Activated CD4-positive, alpha-beta T cell treated with anti-CD3 and anti-CD28 coated beads, Interleukin-2, Interleukin-4, amounts not matched to agents 100 ng/mL and 50 ng/mL, durations not matched to agents 16 hours and 8 hours (primary cell): ENCODE measurements around the gene CTNNA2.
A peak's percentile ranks its signal among the peaks of the same experiment; 100 is the strongest.

Experiments
- DNase-seq: peaks from one replicate; pipeline ENCODE4 v3.0.0-alpha.2; 2020; ENCODE audit warnings: low spot score

Gene CTNNA2

DNA sequence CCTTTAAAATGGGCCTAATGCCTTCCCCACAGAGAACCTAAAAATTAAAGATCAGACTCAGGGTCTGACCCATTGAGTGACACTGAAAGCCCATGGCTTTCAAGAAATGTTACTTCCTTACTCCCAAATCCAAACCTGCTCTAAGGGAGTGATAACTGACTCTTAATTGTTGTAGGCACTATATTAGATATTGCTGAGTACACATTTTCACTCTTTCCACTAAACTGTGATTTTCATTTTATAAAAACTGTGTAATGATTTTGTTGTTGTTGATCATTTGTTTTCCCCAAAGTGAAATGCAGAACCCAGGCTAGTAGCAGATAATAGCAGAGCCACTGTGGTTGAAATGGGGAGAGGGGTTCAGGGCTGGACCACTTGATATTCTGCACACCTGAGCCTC is 704.6 kb downstream of the CTNNA2 start:
- DNase-seq, result no peak

DNA sequence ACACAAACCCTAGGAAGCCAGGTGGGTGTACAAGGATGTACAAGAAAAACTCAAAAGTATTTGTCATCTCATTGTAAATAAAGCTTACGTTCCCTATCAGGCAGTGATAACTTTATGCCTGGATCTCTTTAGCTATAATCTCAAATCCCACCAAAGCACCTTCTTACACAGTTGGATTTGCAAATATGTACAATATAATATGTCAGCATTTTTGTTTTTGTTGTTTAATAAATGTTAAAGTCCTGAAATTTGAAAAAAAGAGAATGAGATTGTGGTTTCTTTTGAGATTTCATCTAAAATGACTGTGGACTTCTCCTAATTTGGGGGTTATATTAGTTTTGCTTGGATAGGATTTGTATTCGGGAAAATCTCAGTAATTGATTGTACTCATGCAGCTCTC is 709.8 kb downstream of the CTNNA2 start:
- no peak for DNase-seq

DNA sequence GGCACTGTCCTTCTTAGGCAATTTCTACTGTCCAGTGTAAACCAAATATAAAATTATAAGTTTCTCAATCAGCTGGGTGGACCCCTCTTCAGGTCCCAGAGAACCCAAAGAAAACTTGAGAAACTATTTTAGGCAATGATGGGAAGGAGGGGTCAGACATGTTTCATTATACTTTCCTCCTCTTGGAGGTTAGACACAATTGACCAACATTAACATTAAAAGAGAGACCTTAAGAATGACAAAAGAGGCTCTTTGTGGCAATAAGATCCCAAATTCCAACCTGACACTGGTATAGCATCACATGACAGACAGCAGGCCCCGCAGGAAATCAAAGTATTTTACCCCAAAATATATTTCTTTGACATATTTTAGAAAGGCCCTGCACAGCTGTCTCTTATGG is 718.6 kb downstream of the CTNNA2 start:
- no peak for DNase-seq

DNA sequence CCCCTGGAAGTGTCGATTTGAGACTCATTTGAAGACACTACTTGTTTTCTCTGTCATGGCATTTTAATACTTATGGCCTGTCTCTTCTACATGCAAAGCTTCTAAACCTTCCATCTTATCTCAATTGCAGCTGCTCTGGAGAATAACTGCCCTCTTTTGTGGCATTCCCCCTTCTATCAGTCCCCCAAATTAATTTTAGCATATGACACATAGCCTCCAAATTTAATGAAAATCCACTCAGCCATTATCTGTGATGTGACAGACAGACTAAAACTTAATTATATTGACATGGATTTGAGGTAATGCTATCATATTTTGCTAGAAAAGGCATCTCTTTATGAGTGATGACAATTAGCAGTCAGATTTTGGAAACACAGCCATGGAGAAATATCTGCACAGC is 720.5 kb downstream of the CTNNA2 start:
- no peak for DNase-seq

DNA sequence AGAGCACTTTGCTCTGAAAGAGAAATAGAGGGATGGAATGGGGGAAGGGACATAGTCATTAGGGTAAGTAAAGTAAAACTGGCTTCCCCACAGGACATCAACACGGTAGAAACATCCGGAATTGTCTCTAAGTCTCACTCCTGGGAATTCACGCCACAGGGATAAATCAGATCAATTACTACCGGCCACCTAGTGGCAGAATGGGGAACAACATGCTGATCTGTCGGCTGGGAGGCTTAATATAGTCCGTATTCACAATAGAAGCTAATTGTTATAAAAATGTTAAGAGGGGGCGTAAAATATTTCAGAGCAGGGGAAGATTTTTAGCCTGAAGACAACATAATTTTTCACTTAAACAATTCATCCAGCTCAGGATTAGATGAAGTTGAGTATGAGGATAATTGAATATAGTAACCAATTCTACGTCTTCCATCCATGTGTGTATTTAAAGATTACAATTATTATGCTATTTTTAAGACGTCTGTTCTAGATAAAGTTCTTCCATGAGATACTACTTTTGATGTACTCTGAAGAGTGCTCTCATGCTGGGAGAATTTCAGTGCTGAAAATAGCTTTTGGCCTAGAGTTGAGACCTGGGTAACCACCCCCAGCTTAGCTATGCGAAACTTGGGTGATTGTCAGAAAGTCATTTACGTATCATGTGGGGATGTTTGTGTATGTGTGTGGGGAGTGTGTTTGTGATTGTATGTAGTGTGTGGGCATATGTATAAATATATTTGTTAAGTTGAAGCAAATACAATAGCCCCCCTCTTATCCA is 726.0 kb downstream of the CTNNA2 start:
- peak; percentile 22 for DNase-seq

DNA sequence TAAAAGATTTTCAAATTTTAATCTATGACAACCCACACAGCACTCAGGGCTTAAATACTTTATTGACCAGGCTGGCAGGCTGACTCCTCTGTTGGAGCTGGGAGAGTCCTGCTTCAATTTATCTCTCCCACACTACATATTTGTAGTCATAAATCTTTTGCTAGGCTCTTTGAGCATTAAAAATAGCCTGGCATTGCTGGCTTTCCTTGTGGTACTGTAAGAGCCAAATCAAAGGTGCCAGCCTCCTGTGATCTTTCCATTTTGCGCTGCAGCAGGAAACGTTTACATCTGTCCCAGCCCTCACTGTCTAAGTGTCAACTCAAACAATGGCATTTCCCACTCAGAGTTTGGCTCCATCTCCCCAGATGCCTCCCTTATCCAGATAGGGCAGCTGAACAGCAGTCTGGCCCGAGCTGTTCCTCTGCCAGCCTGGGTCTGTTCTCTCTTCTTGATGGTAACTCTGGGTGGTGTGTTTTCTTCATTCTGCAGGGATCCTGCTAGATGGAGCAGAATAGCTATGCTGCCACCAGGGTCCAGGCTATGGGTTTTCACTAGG is 729.6 kb downstream of the CTNNA2 start:
- DNase-seq, result no peak

DNA sequence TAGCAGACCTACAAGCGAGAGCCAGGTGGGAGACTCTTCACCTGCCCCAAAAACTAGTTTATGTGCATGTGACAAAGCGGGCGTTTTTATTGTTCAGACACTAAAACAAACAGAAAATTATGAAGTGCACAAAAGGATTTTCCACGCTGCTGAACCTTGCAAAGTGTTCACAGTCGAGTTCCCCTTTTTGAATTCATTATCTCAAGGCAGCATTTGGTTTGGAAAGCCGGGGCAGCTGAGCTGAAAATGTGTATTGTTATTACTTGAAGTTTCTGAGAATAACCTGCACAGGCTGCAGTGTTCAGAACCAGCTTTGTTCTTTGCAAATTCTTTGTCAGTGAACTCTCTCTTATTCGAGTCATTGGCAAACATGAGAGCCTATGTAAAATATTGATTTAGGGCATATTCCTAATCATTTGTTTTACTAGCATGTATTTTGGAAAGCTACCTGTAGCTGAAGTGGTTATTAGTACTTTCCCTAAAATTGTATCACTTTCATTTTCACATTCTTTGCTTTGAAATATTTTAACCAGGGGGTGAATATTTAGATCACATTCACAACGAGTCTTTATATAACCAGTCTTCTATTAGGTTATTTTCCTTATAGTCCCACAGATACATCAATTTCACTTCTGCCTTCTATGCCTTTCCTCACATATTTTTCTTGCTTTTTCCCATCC is 732.2 kb downstream of the CTNNA2 start:
- DNase-seq, result no peak

DNA sequence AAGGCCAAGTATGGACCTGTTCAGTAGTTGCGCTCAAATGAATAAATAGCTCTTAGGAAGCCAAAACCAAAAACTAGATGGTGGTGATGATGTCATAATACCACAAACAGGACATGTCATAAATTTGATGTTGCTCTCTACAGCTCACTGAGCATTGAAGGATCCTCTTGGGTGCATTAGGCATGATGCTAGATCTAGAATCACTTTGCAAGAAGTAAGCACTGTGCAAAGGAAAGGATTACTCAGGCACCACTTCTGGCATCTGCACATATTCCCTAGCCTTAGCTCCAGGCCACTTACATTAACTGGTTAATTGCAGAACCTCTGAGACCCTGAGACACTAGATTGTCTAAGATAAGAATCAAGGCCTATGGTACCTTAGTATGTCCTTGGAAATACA is 733.7 kb downstream of the CTNNA2 start:
- DNase-seq, result no peak

DNA sequence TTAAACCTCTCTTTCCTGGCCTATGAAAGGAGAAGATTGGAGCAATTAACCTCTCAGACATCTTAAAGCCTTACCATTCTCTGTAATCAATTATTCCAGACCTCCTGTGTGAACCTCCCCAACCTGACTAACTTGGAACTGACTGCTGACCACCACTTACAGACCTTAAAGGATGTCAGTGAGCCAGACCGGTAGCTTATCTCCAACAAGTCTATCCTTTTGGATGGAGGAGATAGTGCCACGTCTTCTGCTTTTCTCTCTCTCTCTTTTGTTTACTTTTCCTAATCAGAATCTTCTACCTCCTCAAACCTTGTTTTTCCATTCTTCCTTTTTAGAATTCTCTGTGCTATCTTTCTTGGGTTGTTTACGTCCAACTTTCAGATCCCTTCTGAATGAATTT is 734.5 kb downstream of the CTNNA2 start:
- no peak for DNase-seq

DNA sequence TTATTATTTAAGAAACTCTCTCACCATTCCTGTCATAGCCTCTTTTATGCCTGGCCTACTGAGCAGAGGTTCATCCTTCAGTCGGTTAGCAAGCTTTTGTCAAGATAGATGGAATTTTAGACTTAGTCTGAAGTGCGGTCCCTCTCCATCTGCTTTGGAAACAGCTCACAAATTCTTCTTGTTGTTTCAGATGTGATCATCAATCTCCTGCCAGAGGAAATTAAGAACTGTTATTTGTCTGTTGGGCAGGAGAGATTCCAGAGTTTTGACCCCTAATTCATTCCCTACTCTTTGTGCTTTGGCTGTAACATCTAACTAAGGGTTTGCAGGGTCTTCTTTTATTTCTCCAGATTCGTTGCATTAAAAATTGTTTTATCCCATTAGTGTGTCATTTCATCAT is 735.3 kb downstream of the CTNNA2 start:
- DNase-seq, result no peak

DNA sequence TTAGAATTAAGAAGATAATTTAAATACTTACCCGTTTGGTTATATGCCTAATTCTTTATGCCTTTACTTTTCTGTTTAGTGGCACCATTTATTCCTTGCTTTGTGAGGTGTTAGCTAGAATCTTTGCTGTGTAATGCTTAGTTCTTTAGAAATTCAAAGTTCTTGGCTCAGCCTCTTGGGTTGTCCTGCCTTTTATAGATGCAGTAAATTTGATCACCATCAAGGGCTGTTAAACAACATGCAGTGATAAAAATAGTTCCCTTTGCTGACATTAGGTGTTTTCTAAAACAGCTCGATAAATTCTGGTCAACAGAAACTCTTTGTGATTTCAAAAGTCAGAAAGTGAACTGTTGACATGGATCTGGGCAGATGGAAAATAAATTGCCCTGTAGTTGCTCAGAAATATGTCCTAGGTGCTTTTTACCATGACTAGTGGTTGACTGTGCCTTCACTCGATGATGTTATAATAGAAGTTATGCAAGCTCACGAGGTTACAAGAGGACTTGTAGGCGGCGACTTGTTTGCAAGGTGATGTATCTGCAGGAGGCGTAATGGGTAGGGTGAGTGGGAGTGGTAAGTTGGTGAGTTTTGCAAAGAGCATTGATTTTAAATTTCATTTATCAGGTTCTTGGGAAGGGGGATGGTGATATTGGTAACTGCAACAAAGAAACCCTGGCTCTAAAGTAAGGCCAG is 739.6 kb downstream of the CTNNA2 start:
- DNase-seq, result no peak

DNA sequence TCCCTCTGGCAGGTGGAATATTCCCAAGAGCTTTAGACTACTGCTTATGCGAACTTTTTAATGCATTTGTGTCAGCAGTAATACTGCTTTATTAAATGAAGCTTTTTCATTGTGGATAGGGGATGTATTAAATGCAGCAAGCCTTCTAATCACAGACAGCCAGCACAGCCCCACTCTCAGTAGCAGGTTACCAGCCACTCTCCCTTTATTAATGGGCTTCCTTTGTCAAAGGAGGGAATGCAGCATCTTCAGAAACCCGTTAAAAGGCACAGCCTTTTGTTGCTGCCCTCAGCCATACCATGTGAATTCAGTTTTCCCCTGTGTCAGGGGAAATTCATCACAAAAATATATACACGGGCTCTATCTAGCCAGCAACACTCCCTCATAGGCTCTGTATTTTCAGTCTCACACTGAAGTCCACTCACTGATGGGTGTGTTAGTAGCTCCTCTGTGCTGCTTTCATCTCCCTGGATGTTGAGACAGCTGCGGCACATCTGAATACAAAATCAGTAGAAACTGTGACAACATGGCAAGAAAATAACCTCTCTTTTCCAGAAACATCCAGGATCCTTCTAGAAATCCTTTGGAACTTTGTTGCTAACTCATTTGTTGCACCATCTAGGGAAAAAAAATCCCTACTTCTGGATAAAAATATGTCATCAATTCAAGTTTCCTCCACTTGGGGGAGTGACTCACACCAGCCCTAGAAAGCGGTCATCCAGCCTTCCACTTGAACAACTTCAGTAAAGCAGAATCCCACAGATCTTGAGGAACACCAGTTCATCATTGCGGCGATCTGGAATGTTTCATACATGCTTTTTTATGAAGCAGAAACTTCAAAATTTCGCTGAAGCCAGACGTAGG is 743.3 kb downstream of the CTNNA2 start:
- no peak for DNase-seq

DNA sequence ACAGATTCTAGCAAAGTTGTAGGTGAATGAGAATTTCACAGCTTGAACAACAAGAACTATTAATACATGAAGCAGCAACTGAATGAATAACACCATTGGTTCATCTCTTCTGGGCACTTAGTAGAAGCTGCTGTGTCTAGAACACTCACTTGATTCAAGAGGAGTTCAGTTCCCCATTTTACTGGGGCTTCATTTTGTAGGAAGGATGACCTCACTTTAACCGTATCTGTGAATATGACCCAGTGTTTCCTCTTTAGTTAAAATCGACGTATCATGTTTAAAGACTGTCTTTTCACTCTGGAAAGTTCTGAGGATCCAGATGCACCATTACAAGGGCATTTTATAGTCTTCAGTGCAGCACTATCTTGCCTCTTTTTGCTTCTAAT is 743.9 kb downstream of the CTNNA2 start:
- no peak for DNase-seq

DNA sequence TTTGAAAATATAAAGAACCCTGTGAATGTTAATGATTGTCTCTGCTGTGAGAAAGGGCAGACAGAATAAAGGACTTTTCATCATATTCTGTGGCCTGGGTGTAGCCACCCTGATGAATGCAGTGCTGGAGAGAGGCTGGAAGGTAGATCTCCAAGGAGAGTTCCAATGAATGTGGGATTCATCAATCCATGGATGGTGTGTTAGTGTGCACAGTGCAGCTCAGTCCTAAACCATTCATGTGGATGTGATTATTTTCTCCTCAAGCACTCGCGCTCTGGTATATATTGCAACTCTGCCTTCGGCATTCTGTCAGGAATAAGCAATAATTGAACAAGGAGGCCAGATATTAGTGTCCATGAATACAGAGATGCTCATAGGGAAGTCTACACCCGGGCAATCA is 744.6 kb downstream of the CTNNA2 start:
- no peak for DNase-seq

DNA sequence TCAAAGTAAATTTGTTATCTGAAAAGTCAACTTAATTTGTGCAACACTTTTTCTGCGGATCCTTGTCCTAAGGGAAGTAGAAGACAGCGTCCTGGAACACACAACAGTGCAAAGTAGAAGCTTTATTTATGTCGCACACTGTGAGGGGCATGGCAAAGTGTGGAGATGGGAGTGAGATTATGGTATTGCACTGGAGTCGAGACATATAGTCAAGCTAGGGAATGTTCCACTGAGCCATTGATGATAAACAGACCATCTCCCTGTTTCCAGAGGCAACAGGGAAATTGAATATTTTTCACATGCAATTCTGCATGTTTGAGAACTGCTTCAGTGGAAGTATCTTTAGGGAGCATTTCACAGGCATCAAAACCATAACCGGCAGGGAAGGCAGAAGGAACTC is 745.5 kb downstream of the CTNNA2 start:
- no peak for DNase-seq

DNA sequence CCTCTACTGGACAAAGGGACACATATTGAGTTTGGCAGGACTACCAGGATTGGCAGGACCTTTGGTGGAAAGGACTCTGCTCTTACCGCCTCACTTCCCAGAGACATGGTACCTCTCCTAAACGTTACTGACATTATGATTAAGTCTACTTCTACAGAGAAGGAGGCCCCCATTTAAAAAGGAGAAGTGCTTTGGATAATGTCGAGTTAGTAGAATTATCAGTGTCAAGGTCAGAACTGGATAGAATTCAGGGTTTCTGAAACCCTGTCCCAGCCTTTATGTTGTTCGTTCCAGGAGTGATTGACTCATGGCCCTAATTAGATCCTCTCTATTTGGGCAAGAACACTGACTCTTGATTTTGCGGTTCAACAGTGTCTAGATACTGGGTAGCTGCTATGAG is 745.9 kb downstream of the CTNNA2 start:
- no peak for DNase-seq

DNA sequence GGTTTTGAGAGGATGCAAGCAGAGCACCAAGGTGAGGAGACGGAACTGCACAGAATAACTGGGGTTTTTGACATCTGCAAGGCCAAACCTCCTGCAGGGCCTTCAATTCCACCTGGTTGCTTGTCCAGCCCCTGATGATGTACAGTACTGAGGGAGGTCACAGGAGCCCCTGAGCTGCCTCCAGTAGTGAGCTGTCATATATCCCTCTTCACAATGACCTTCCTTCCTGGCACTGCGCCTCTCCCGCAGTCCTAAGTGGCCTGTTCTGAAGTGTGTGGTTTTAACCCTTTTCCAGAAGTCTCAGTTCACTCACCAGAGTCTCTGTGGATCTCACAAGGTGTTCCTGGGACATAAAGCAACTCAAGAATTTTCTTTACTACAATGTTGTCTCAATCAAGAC is 746.4 kb downstream of the CTNNA2 start:
- no peak for DNase-seq

DNA sequence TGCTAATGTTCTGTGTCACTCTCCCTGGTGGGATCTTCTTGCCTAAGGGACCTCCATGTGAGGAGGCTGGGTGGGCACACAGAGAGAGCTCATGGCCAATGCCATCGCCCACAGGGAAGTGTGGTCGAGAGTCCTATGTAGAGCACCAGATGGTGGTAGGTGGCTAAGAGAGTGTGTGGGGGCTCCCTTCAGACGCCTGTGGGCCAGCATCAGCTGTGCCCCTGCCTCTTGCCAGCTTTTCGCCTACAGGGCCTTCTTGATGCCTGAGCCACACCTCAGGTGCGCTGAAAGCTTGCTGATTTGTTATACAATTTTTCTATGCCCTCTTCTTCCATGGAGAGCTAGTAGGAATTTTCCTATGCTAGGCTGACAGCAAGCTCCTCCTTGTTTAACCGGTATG is 753.4 kb downstream of the CTNNA2 start:
- DNase-seq, result no peak

DNA sequence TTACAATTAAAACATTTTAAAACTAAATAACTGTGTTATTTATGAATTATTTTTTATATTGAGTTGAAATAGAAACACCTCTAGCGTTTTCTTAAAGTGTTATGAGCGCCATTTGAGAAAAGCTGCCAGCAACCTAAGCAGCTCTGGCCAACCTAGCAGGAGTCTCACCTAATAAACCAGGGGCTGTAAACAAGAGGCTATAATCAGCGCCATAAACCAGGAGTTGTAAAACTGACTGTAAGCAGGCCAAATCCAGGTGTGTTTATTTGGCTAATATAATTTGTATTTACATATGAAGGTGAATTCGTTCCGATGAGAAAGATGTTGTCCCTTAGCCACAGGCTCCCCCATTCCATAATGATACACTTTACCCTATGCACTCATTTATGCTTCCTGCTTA is 757.0 kb downstream of the CTNNA2 start:
- DNase-seq, result no peak

DNA sequence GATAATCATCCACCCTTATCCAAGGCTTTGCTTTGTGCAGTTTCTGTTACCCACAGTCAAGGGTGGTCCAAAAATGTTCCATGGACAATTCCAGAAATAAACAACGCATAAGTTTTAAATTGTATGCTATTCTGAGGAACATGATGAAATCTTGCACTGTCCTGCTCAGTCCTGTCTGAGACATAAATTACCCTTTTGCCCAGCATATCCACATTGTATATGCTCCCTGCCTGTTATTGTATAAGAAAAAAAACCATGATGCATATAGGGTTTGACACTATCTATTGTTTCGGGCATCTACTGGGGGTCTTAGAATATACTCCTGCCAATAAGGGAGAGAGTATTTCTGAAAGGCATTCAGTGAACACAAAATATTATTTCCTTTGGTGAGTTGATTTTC is 767.7 kb downstream of the CTNNA2 start:
- DNase-seq, result no peak

DNA sequence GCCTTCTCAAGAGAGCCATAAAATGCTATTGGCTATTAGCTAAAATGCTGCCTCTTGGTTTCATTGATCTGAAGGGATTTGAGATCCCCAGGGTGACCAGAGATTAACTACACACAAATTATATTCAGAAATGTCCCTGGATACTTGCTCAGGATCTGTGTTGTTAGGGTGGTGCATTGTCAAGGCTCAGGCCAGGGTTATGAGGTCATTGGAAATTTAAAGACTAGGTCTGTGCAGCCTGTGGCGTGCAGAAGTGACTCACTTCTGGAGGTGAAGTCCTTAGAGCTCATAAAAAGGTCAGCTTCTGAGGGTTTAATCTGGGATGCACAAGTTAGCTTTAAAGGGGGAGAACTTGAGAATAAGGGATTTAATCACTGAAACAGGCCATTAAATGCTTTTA is 768.2 kb downstream of the CTNNA2 start:
- DNase-seq, result no peak

DNA sequence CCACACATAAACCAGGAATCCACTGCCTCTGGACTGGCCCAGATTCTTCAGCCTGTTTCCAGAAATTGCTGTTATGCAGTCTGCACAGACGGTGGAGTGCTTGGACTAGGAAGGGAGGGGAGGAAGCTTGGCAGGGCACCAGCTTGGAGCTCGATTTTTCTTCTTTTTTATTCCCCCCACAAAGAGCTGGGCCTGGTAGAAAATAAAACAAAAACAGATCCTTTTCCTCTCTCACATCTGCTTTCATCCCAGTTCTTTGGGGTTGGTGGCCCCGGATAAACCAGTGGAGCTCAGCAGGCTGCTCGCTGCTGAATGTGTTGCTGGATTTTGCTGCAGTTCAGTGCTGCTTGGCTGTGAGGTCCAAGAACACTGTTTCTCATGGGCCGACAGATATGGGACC is 775.7 kb downstream of the CTNNA2 start:
- no peak for DNase-seq
